Liver (tissue), 3 donors: ENCODE data around the gene GPR157.
A peak's percentile ranks its signal among the peaks of the same experiment; 100 is the strongest.

Experiments
- CTCF ChIP-seq: fragments of 150-350 bp; IDR thresholded peaks from 2 replicates; pipeline ENCODE4 v1.5.1; 2017; ENCODE audit warnings: improper control_type of control experiment, low read depth, low read length; ENCODE audit not compliant: missing input control
- RXRA ChIP-seq, 2 donors: IDR thresholded peaks; 2 replicates each; pipeline ENCODE4 v1.6.1; 2017 to 2018; ENCODE audit warnings: antibody characterized with exemption in 2 of 2, mild to moderate bottlenecking in 1 of 2
- SP1 ChIP-seq: IDR thresholded peaks from 2 replicates; pipeline ENCODE4 v1.6.1; 2018; ENCODE audit warnings: antibody characterized with exemption, mild to moderate bottlenecking
- TAF1 ChIP-seq: conservative IDR thresholded peaks from 2 replicates; pipeline ENCODE4 v1.6.1; 2016; ENCODE audit warnings: antibody characterized with exemption, mild to moderate bottlenecking
- donor health status: healthy.
- donor health status: healthy.

- TF ChIP-seq TAF1: no peak
- TF ChIP-seq SP1: peak; percentile 57
- no peak for TF ChIP-seq CTCF
- TF ChIP-seq RXRA (IDR thresholded peaks at IDR 0.05): peak in 1 of 2 donors; percentile 16
Observed at GRCh38 chr1:9129266-9130041, 552 bp upstream of the GPR157 start.
